22Rv1 (cell line): ENCODE results near the gene ERGIC1.
"Not testable (repeated sequence)": the region's sequence is repeated elsewhere in the genome, so short reads cannot be mapped to it uniquely, and the experiment has no call there.

ENCODE experiments used
- ZFX ChIP-seq: fragments of 450-650 bp; IDR thresholded peaks from 2 replicates; pipeline ENCODE4 v1.6.1; 2017; ENCODE audit warnings: antibody characterized with exemption, borderline replicate concordance
- TF ChIP-seq, protein P1 (sequence below): fragments of 450-650 bp; IDR thresholded peaks from 2 replicates; pipeline ENCODE4 v1.5.1; 2017; ENCODE audit warnings: mild to moderate bottlenecking

DNA sequence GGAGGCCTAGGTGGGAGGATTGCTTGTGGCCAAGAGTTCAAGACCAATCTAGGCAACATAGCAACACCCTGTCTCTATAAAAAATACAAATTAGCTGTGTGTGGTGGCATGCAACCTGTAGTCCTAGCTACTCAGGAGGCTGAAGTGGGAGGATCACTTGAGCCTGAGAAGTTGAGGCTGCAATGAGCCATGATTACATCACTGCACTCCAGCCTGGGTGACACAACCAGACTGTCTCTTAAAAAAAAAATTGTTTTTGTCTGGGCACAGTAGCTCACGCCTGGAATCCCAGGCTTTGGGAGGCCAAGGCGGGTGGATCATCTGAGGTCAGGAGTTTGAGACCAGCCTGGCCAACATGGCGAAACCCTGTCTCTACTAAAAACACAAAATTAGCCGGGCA is 23.1 kb upstream of the ERGIC1 start:
- TF ChIP-seq, protein P1, sequence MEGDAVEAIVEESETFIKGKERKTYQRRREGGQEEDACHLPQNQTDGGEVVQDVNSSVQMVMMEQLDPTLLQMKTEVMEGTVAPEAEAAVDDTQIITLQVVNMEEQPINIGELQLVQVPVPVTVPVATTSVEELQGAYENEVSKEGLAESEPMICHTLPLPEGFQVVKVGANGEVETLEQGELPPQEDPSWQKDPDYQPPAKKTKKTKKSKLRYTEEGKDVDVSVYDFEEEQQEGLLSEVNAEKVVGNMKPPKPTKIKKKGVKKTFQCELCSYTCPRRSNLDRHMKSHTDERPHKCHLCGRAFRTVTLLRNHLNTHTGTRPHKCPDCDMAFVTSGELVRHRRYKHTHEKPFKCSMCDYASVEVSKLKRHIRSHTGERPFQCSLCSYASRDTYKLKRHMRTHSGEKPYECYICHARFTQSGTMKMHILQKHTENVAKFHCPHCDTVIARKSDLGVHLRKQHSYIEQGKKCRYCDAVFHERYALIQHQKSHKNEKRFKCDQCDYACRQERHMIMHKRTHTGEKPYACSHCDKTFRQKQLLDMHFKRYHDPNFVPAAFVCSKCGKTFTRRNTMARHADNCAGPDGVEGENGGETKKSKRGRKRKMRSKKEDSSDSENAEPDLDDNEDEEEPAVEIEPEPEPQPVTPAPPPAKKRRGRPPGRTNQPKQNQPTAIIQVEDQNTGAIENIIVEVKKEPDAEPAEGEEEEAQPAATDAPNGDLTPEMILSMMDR = not testable (repeated sequence)
- not testable (repeated sequence) for TF ChIP-seq ZFX
